ENCODE results near the gene ZNF316.

ZNF316 gene

DNA sequence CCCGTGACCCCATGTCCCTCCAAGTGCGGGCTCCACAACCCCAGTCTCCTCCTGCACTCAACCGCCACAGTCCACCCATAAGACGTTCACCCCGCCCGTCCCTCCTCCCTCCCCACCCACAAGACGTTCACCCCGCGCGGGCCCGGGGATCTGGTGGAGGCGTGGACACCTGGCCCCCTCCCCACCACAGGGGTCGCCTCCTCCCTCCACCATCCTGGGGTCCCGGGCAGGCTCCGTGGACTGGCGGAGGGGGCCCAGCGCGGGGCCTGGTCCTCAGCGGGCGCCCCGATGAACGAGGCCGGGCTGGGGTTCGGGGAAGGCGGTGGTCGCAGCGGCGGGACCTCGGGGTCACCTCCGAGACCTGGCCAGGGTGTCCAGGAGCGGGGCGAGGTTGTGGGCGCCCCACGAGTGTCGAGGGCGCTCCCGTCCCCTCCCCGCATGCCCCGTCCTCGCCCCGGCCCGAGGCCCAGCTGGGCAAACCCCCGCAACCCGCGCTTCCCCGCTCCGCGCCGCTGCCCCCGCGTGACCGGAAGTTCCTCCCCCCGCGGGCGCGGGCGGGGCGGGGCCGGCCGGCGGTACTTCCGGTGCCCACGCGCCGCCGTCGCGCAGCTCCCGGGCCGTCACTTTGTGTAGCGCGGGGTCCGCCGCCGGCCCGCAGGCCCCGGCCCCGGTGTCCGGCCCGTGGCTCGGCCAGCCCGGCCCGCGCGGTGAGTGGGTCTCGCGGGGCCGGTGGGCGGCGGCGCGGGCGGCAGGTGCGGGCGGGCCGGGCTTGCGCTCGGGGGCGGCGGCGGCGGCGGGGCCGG is at the start of gene ZNF316:
ZNF316 (plus strand) TSS at position 578 of the 803 bp plus-strand sequence. CDS start 5,092 bp downstream, outside the sequence.
- peak within 1 kb of the TSS; percentile 68 for H3K27ac ChIP-seq (ENCODE audit: low read depth, low read length)
- H3K4me3 ChIP-seq (ENCODE audit: low read depth in 1 of 2, low read length in 2 of 2): peak within 1 kb of the TSS; percentile 60 to 94
- H3K4me1 ChIP-seq (ENCODE audit: insufficient read depth, low read length): peaks cover 24% of the 10 kb centered on the region

DNA sequence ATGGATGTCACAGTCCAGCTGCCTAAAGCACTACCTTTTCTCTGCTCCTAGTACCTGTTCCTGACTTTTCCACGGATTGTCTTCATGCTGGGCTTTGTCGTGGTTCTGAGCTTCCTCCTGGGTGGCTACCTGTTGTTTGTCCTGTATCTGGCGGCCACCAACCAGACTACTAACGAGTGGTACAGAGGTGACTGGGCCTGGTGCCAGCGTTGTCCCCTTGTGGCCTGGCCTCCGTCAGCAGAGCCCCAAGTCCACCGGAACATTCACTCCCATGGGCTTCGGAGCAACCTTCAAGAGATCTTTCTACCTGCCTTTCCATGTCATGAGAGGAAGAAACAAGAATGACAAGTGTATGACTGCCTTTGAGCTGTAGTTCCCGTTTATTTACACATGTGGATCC is 48.6 kb upstream of the ZNF316 start:
- Histone ChIP-seq H3K4me1 (ENCODE audit: insufficient read depth, low read length) (peaks cover 8% of the 10 kb centered on the region), H3K9me3 (ENCODE audit: low read length) (no peaks in the 10 kb centered on the region), H3K36me3 (ENCODE audit: insufficient read depth, low read length) (peaks cover 38% of the 10 kb centered on the region), H3K4me3 (ENCODE audit: low read depth in 1 of 2, low read length in 2 of 2) (no peak overlapping the region), H3K27me3 (ENCODE audit: control insufficient read depth in 1 of 2, insufficient read depth in 2 of 2, low read length in 2 of 2) (no peaks in the 10 kb centered on the region), H3K9ac (ENCODE audit: low read length) (no peak overlapping the region), H3K27ac (ENCODE audit: low read depth, low read length) (no peak overlapping the region)

More for the DNA sequence above, at the start of gene ZNF316:
- peak within 1 kb of the TSS; percentile 14 for H3K9ac ChIP-seq (ENCODE audit: low read length)
- peaks cover 6% of the 10 kb centered on the region for H3K36me3 ChIP-seq (ENCODE audit: insufficient read depth, low read length)
- no peaks in the 10 kb centered on the region for H3K27me3 ChIP-seq (ENCODE audit: control insufficient read depth in 1 of 2, insufficient read depth in 2 of 2, low read length in 2 of 2)
- H3K9me3 ChIP-seq (ENCODE audit: low read length): no peaks in the 10 kb centered on the region

DNA sequence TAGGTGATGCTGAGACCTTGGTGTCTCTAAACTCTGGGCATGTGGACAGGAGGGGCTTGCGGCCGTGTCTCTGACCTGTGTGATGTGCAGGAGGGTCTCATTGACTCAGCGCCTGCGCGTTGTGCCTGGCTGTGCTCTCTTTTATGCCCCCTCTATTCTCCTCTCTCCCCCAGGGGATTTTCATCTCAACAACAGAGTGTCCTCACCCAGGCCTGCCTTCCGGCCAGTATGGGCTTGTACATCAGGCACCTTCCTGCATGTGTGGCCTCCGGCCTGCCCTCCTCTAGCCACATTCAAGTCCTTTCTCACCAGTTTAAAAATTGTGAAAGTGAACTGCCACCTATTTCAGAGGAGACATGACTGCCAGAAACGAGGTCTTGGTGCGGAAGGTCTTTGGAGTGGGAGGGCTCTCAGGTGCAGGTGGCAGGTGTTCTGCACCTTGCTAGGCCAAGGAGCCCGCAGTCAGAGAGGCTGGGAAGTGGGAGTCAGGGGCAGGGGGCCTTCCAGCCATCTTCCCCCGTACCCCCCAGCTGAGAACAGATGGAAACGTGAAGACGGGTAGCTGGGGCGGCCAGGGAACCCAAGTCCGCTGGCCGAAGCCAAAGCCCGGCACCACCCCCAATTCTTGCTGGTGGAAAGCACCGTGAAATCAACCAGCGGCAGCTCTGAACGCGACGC is 47.8 kb upstream of the ZNF316 start:
- peak overlapping the region in 1 of 2 donors; percentile 7 for H3K4me3 ChIP-seq (ENCODE audit: low read depth in 1 of 2, low read length in 2 of 2)
- no peaks in the 10 kb centered on the region for H3K9me3 ChIP-seq (ENCODE audit: low read length)
- peaks cover 38% of the 10 kb centered on the region for H3K36me3 ChIP-seq (ENCODE audit: insufficient read depth, low read length)
- peak overlapping the region; percentile 63 for H3K27ac ChIP-seq (ENCODE audit: low read depth, low read length)
- no peak overlapping the region for H3K9ac ChIP-seq (ENCODE audit: low read length)
- no peaks in the 10 kb centered on the region for H3K27me3 ChIP-seq (ENCODE audit: control insufficient read depth in 1 of 2, insufficient read depth in 2 of 2, low read length in 2 of 2)
- peaks cover 8% of the 10 kb centered on the region for H3K4me1 ChIP-seq (ENCODE audit: insufficient read depth, low read length)

DNA sequence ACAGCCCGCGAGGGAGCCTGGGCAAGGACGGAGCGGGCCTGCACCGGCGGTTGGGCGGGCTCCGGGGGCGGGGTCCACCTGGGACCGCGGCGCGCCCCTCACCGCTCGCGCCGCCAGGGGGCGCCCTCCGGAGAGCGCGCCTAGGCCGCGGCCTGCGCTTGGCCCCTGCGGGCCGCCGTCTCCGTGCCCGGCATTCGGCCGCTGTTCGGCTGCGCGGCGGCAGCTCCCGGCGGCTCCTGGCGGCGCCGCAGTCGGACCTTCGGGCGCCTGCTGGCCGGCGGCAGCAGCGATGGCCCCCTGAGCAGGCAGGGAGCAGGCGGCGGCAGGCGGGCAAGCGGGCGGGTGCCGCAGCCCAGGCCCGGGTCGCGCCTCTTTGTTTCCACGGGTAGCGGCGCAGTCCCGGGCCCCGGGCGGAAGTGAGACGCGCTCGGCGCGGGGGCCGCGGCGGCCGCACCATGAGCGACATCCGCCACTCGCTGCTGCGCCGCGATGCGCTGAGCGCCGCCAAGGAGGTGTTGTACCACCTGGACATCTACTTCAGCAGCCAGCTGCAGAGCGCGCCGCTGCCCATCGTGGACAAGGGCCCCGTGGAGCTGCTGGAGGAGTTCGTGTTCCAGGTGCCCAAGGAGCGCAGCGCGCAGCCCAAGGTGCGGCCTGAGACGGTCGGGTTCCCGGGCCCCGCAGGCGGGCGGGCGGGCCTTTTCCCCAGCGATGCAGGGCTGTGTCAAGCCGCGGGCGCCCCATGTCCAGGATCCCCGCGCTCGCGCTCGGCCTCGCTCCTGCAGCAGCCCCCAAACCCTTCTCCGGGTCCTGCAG is 47.1 kb upstream of the ZNF316 start, which contains the start of gene INTS15:
INTS15 (plus strand) TSS at position 193 of the 816 bp plus-strand sequence; CDS start at position 456, 263 bp downstream.
- peaks cover 36% of the 10 kb centered on the region for H3K36me3 ChIP-seq (ENCODE audit: insufficient read depth, low read length)
- no peaks in the 10 kb centered on the region for H3K9me3 ChIP-seq (ENCODE audit: low read length)
- no peaks in the 10 kb centered on the region for H3K27me3 ChIP-seq (ENCODE audit: control insufficient read depth in 1 of 2, insufficient read depth in 2 of 2, low read length in 2 of 2)
- H3K4me3 ChIP-seq (ENCODE audit: low read depth in 1 of 2, low read length in 2 of 2): peak within 1 kb of the TSS; percentile 80 to 81
- H3K4me1 ChIP-seq (ENCODE audit: insufficient read depth, low read length): peaks cover 8% of the 10 kb centered on the region
- peak within 1 kb of the TSS; percentile 85 for H3K27ac ChIP-seq (ENCODE audit: low read depth, low read length)
- peak within 1 kb of the TSS; percentile 61 for H3K9ac ChIP-seq (ENCODE audit: low read length)

DNA sequence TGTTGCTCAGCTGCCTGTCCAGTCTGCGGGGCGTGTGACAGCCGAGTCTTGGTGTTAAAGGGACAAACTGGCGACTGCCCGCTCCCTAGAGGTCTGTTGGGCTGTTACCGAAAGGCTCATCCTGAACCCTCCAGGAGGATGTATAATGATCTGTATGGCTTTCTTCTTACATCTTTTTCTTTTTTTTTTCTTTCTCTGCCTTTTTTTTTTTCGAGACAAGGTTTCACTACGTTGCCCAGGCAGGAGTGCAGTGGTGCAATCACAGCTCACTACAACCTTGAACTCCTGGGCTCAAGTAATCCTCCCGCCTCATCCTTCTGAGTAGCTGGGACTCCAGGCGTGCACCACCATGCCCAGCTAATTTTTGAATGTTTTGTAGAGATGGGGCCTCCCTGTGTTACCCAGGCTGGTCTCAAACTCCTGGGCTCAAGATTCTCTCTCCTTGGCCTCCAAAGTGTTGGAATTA is 46.4 kb upstream of the ZNF316 start:
- Histone ChIP-seq H3K4me3 (ENCODE audit: low read depth in 1 of 2, low read length in 2 of 2) (peak overlapping the region; percentile 80 to 81), H3K9ac (ENCODE audit: low read length) (peak overlapping the region; percentile 61), H3K36me3 (ENCODE audit: insufficient read depth, low read length) (peaks cover 37% of the 10 kb centered on the region), H3K9me3 (ENCODE audit: low read length) (no peaks in the 10 kb centered on the region), H3K27ac (ENCODE audit: low read depth, low read length) (peak overlapping the region; percentile 85), H3K27me3 (ENCODE audit: control insufficient read depth in 1 of 2, insufficient read depth in 2 of 2, low read length in 2 of 2) (no peaks in the 10 kb centered on the region), H3K4me1 (ENCODE audit: insufficient read depth, low read length) (peaks cover 8% of the 10 kb centered on the region)

DNA sequence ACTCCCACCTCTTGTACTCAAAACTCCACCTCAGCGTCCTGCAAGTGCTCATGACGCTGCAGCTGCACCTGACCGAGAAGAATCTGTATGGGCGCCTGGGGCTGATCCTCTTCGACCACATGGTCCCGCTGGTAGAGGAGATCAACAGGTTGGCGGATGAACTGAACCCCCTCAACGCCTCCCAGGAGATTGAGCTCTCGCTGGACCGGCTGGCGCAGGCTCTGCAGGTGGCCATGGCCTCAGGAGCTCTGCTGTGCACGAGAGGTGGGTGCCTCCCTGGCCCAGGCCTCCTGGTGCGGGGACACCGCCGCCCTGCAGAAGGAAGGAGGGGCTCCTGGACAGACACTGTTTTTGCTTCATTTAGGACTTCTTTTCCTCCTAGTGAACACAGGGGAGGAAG is 37.0 kb upstream of the ZNF316 start:
- no peaks in the 10 kb centered on the region for H3K27me3 ChIP-seq (ENCODE audit: control insufficient read depth in 1 of 2, insufficient read depth in 2 of 2, low read length in 2 of 2)
- no peaks in the 10 kb centered on the region for H3K9me3 ChIP-seq (ENCODE audit: low read length)
- H3K36me3 ChIP-seq (ENCODE audit: insufficient read depth, low read length): peaks cover 57% of the 10 kb centered on the region
- no peak overlapping the region for H3K27ac ChIP-seq (ENCODE audit: low read depth, low read length)
- H3K9ac ChIP-seq (ENCODE audit: low read length): no peak overlapping the region
- H3K4me3 ChIP-seq (ENCODE audit: low read depth in 1 of 2, low read length in 2 of 2): no peak overlapping the region
- no peaks in the 10 kb centered on the region for H3K4me1 ChIP-seq (ENCODE audit: insufficient read depth, low read length)

DNA sequence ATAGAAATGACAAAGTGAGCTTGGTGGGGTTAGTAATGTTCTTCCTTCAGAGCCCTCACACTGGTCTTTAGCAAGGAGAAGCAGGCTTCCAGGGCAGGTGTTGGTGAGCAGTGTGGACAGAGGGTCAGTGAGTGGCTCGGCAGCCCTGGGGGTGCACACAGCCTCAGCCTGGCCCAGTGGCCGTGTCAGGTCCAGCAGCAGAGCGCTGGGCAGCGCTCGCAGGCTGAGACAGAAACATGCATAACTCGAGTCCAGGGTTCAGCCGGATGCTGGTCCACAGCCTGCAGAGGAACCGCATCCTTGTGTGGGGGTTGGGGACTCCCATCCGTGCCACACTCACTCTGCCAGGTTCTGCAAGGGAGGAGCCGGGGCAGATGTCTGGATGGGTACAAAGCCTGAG is 32.7 kb upstream of the ZNF316 start:
- H3K27me3 ChIP-seq (ENCODE audit: control insufficient read depth in 1 of 2, insufficient read depth in 2 of 2, low read length in 2 of 2): no peaks in the 10 kb centered on the region
- H3K36me3 ChIP-seq (ENCODE audit: insufficient read depth, low read length): peaks cover 19% of the 10 kb centered on the region
- no peaks in the 10 kb centered on the region for H3K4me1 ChIP-seq (ENCODE audit: insufficient read depth, low read length)
- no peak overlapping the region for H3K9ac ChIP-seq (ENCODE audit: low read length)
- H3K27ac ChIP-seq (ENCODE audit: low read depth, low read length): no peak overlapping the region
- no peak overlapping the region for H3K4me3 ChIP-seq (ENCODE audit: low read depth in 1 of 2, low read length in 2 of 2)
- no peaks in the 10 kb centered on the region for H3K9me3 ChIP-seq (ENCODE audit: low read length)

DNA sequence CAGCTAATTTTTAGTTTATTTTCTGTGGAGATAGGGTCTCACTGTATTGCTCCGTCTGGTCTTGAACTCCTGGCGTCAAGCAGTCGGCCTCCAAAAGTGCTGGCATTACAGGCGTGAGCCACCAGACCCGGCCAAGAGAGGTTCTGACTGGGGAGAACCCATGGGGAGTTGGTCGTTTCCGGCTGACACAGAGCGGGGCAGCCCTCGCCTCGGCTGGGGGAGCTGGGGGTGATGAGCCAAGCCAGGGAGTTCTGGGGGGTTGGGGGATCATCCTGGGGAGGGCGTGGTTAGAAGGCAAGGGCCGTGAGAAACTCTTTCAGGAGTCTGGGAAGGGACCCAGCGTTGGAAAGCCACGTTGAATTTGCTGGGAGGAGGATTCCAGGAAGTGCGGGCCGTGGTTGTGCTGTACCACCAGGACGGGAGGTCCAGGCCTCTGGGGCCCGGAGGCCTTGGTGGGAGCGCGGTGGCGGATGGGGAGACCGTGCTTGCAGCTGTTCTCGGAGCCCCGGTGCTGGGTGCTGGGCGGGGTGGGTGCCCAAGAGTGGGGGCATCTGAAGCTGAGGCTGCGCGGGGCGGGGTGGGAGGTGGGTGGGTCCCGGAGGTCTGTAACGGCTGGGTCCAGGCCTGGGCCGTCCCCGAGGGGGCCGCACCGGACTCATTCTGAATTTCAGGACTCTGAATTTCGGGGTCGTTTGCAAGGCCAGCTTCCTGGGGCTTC is 30.1 kb upstream of the ZNF316 start:
- no peaks in the 10 kb centered on the region for H3K27me3 ChIP-seq (ENCODE audit: control insufficient read depth in 1 of 2, insufficient read depth in 2 of 2, low read length in 2 of 2)
- H3K36me3 ChIP-seq (ENCODE audit: insufficient read depth, low read length): peaks cover 4% of the 10 kb centered on the region
- H3K4me1 ChIP-seq (ENCODE audit: insufficient read depth, low read length): no peaks in the 10 kb centered on the region

DNA sequence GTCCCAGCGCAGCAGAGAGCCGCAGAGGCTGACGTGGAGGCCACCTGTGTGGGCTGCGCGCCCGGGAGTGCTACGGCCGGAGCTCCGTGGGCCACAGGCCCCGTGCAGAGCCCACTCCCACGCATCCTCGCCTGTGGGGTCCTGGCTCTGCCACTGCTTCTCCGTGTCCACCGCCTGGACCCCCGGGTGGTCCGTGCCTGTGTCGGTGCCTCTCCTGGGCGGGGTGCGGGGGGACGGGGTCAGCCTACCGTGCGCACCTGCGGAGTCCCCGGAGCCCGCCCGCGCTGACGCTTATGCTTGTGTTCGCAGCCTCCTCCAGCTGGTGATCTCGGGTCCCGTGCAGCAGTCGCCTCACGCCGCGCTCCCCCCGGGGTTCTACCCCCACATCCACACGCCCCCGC is 29.5 kb upstream of the ZNF316 start:
- Histone ChIP-seq H3K27ac (ENCODE audit: low read depth, low read length) (no peak overlapping the region), H3K4me1 (ENCODE audit: insufficient read depth, low read length) (no peaks in the 10 kb centered on the region), H3K9me3 (ENCODE audit: low read length) (no peaks in the 10 kb centered on the region), H3K9ac (ENCODE audit: low read length) (no peak overlapping the region), H3K4me3 (ENCODE audit: low read depth in 1 of 2, low read length in 2 of 2) (no peak overlapping the region), H3K36me3 (ENCODE audit: insufficient read depth, low read length) (no peaks in the 10 kb centered on the region), H3K27me3 (ENCODE audit: control insufficient read depth in 1 of 2, insufficient read depth in 2 of 2, low read length in 2 of 2) (no peaks in the 10 kb centered on the region)

More for the DNA sequence above, 30.1 kb upstream of the ZNF316 start:
- Histone ChIP-seq H3K27ac (ENCODE audit: low read depth, low read length) (no peak overlapping the region), H3K9ac (ENCODE audit: low read length) (no peak overlapping the region), H3K4me3 (ENCODE audit: low read depth in 1 of 2, low read length in 2 of 2) (no peak overlapping the region), H3K9me3 (ENCODE audit: low read length) (no peaks in the 10 kb centered on the region)

DNA sequence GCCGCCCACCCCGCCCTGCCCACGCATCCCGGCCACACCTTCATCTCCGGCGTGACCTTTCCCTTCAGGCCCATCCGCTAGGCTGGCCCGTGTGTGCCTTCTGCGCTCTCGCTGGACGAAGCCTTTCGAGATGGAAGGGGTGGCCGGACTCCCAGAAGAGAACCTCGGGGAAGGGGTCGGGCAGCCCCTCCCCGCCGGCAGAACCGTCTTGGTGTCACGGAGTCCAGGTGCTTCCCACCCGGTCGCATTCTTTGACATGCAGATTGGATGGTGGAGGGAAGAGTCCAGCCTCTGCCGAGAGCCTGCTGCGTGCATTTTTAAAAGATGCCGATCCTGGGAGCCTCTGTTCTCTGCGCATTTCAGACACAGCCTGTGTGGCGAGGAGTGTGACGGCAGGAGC is 29.0 kb upstream of the ZNF316 start:
- H3K27ac ChIP-seq (ENCODE audit: low read depth, low read length): no peak overlapping the region
- H3K27me3 ChIP-seq (ENCODE audit: control insufficient read depth in 1 of 2, insufficient read depth in 2 of 2, low read length in 2 of 2): no peaks in the 10 kb centered on the region
- H3K9ac ChIP-seq (ENCODE audit: low read length): no peak overlapping the region
- no peaks in the 10 kb centered on the region for H3K4me1 ChIP-seq (ENCODE audit: insufficient read depth, low read length)
- H3K36me3 ChIP-seq (ENCODE audit: insufficient read depth, low read length): no peaks in the 10 kb centered on the region
- H3K4me3 ChIP-seq (ENCODE audit: low read depth in 1 of 2, low read length in 2 of 2): no peak overlapping the region
- no peaks in the 10 kb centered on the region for H3K9me3 ChIP-seq (ENCODE audit: low read length)
